HG03039 (cell line): ENCODE results near the gene SF3B5.
"Not testable (repeated sequence)": the region's sequence is repeated elsewhere in the genome, so short reads cannot be mapped to it uniquely, and the experiment has no call there.

ENCODE experiments used
- ATAC-seq: cut with Tn5 transposase; IDR thresholded peaks from one replicate; pipeline ENCODE4 v1.9.1; 2021; ENCODE audit warnings: mild to moderate bottlenecking, moderate library complexity; ENCODE audit not compliant: unreplicated experiment

The SF3B5 gene

DNA sequence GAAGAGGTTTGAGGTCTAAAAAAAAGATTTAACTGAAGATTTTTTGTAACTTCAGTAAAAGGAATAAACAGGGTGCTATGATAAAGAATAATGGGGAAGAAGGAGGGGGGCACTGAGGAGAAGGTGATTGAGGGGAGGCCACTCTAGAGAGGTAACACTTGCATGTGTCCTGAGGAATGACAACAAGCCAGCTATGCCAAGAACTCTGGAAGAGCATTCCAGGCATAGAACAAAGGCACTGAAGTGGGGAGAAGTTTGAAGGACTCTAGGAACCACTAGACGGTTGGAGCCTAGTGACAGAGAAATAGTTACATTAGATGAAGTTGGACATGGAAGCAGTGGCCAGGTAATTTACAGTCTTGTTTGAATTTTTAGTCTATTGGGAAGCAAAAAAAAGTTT is 10.8 kb upstream of the SF3B5 start:
- ATAC-seq: no peak

DNA sequence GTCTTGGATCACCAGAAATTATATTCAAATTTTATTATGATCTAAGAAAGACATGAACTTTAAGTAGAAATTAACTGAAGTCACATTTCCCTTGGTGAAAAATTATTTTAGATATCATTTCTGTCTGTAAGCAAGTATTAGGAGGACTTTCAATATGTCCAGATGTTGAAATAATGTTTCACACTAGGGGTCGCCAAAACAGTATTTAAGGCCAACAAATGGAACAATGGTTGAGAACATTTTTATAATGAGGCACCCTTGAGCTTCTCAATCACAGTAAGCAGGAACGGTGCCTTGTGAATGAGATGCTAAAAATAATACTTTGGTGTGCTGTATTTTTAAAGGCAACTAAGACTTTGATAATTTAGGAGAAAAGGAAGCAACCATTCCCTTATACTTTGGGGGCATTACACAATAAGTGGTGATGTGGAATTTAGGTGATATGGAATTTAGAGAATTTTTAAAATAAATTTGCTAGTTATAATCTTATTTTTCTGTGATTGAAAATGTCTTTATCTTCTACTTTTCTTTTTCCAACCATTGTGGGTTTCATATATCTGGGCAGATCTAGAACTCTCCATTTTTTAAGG is 9.6 kb upstream of the SF3B5 start:
- ATAC-seq: peak; percentile 68

DNA sequence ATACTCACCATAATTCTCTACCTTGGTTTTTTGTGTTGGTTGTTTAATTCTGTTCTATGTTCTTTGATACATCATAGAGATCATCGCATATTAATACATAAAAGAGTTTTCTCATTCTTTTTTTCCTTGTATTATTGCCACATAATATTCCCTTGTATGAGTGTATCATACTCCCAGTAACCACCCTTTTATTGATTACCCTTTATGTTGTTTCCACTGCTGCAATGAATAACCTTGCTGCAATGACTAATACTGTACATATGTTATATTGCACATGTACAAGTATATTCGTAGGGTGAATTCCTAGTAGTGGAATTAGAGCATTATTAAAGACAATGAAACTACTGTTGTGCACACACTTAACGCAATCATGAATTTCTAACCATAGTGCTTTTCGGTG is 9.1 kb upstream of the SF3B5 start:
- ATAC-seq: no peak

DNA sequence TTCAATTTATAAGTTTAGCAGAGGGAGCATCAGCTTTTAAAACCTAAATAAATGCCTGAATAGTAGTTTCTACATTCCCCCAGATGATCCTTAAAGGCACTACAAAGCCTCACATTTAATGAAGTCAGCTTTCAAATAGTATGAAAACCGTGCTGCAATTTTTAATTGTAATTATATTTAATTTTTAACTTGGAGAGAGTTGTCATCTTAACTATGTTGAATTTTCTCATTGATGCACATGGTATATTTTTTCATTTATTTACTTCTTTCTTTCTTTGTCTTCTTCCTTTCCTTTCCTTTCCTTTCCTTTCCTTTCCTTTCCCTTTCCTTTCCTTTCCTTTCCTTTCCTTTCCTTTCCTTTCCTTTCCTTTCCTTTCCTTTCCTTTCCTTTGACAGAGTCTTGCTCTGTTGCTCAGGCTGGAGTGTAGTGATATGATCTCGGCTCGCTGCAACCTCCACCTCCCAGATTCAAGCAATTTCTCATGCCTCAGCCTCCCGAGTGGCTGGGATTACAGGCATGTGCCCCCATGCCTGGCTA is 7.7 kb upstream of the SF3B5 start:
- ATAC-seq: no peak

DNA sequence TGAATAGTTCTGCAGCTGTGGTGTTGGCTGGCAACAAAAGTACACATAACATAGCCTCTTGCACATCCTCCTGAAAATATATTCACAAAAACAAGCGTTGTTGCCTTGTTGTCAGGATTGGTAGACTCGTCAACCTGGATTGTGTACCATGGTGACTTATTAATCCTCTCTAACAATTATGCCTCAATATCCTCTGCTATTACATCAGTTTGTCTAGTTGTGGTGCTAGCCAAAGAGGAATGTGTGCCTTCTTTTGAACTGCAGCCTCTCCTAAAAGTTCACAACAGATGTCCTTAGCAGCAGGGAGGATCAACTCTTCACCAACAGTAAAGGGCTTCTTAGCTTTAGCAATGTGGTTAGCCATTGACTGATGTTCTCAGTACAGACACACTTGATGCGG is 3.6 kb upstream of the SF3B5 start:
- no peak for ATAC-seq

DNA sequence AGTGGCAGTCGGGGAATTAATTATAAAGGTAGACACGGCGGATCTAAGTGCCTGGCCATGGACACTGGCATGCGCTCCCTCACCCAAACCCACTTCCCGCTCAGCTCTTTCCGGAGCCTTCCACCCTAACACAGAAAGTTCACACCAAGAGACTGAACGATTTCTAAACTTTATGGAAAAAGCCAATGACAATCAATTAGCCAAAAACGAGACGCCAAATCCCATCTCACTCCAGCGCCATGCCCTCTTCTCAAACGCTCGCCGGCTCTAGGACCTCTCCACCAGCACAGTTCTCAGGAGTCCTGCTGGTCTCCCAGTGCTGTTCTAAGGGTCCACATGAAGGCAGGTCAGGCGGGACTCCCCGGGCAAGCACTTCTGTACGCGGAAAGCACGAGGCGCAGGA is 641 bp downstream of the SF3B5 start:
- ATAC-seq: no peak

DNA sequence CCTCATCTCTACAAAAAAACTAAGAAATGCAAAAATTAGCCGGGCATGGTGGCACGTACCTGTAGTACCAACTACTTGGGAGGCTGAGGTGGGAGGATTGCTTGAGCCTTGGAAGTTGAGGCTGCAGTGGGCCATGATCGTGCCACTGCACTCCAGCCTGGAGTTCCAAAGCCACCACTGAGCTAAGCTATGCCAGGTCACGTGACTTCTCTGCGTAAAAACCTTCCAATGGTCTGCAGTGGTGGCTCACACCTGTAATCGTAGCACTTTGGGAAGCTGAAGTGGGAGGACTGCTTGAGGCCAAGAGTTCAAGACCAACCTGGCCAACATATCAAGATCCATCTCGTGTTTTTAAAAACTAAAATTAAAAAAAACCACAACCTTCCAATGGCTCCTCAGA is 1.7 kb downstream of the SF3B5 start:
- no peak for ATAC-seq

DNA sequence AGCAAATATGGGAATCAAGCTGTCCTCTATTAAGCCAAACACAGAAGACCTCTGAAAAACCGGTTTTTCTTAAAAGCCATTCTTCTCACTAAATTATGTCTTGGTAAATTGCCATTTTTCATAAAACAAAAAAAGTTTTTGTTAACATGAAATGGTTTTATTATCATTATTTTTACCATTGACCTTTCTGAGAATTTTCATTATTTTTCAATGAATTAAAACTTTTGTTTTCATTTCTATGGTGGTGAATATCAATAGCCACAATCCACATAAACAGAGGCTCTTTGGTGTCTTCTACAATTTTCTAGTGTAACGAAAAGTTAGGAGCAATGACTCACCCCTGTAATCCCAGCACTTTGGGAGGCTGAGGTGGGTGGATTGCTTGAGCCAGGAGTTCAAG is 2.1 kb downstream of the SF3B5 start:
- ATAC-seq: no peak

DNA sequence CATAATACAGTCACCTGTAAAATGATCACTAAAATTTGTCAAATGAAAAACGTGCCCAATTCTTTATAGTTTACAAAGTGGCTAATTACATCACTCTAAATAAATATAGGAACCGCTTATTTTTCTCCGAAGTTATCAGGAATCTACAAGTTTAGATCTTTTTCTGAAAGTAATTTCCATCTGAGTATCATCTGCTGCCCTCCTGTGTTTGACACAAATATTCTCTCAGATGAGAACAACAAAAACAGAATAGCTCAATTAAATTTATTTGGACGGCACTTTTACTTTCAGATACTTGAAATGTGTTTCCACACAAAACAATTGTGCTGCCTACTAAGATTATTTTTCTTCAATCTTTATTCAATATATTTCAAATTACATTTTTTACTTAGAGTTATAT is 5.0 kb downstream of the SF3B5 start:
- ATAC-seq: no peak

DNA sequence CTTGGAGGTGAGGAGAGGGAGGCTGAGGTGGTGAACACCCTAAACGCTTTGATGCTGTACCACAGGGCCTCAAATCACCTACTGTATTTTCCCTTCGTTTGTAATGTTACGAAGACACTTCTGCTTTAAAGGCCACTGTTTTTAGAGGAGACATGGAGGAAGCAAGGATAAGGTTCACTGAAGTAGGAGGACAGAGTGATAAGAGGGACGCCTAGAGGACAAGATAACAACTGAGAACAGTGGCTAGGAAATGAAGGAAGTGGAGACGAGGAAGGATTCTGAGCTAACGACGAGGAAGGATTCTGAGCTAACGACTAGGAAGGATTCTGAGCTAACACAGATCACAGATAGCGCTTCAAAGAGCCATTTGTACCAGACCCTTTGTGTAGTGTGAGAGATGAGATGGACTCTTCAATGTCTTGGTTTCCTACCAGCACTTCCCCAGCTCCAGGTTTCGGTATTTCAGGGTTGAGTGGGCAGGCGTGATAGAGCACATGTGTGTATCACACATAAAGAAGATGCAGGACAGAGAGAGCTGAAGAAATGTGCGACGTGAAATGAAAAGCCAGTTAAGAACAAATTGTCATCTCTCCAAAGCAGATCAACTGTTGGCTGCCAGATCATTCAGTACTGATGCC is 7.5 kb downstream of the SF3B5 start:
- no peak for ATAC-seq

DNA sequence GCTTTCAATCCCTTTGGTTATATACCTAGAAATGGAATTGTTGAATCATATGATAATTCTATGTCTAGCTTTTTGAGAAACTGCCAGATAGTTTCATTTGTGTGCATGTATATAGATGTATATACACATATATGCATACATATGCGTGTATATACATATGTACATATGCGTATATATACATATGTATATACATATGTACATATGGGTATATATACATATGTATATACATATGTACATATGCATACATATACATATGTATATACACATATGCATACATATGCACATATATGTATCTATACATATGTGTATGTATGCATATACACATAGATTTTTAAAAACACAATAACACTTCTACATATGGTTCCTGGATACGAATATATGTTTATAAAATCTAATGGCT is 8.4 kb downstream of the SF3B5 start:
- no peak for ATAC-seq

DNA sequence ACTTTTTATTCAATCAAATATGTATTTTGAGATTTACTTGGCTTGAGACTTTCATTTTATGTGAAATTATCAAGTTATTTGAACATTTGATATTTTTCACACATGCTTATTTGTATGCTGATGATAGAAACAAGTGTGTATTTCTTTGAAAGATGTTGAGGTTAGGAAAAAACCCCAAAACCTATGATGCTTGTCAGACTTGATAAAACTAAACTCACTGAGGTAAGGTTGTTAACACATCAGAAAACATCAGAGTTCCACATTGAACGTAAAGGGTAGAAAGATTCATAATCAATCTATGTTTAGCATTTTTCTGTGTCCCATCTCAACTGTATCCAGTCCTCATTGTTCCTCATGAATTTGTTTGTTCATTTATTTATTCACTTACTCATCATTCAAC is 12.2 kb downstream of the SF3B5 start:
- no peak for ATAC-seq

DNA sequence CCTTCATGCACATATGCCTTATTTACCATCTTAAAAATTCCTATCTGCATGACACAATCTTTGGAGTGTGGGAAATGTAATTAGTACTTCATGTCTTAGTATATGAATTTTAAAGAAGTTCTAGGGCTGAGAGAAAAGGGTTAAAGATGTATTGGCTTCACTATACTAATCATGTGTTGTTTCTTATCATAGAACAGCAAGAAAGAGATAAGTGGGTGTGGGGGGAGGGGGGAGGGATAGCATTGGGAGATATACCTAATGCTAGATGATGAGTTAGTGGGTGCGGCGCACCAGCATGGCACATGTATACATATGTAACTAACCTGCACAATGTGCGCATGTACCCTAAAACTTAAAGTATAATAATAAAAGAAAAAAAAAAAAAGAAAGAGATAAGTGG is 13.0 kb downstream of the SF3B5 start:
- not testable (repeated sequence) for ATAC-seq

DNA sequence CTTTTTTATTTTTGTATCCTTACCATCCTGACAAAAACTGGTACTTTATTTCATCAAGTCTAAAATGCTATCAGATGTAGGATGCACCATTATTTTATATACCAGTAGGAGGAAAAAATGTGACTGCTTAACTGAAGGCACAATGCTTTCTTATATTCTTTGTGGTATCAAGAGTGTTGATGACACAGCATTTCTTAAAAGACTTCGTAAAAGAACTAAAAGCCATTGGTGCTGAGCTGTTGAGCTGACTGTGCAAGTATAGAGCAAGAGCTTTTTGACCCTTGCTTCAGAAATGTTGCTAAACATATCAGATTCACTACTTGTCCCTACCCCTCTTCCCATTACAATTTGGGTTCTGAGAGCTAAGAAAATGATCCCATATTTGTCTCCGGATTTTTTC is 17.5 kb downstream of the SF3B5 start:
- no peak for ATAC-seq

DNA sequence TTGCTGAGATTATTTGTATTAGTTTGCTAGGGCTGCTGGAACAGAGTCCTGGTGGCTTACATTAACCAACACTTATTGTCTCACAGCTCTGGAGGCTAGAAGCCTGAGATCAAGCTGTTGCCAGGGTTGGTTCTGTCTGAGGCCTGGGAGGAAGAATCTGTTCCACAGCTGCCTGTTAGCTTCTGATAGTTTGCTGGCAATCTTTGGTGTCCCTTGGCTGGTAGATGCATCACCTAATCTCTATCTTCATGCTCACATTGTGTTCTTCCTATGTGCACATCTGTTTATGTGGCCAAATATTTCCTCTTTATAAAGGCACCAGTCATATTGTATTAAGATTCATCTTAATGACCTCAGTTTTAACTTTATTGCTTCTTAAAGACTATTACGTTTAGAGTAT is 19.5 kb downstream of the SF3B5 start:
- ATAC-seq: no peak

DNA sequence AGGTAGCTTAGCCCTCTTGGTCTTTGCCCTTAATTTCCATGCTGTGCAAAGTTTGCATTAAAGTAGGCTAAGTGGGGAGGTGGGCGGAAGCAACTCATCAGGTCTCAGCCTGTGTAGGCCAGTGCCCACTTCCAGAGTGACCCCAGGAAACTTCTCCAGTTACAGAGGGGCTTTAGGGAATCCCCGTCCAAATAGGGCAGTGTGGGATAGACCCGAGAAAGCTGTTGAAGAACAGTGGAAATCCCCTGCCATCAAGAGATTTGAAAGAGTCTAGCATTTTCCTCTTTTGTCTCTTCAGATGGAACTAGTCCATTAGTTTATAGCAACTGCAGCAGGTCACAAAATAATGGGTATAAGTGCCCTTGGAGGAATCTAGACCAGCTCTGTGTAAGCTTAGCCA is 20.2 kb downstream of the SF3B5 start:
- no peak for ATAC-seq

DNA sequence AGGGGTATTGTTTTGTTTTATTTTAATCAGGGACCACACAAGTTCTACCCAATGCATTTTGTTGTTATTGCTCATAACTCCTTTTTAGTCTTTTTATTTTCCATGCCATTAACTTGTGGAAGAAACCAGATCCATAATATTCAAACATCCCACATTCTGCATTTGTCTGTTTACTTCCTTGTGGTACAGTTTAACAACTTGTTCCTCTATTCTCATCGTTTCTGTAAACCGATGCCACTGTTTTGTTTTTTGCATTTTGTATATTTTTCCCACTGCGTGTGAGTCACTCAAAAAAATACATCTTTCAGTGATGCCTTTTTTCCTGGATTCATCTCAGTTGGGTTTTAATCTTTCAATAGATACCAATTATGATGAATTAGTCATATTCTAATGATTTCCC is 22.3 kb downstream of the SF3B5 start:
- ATAC-seq: no peak

DNA sequence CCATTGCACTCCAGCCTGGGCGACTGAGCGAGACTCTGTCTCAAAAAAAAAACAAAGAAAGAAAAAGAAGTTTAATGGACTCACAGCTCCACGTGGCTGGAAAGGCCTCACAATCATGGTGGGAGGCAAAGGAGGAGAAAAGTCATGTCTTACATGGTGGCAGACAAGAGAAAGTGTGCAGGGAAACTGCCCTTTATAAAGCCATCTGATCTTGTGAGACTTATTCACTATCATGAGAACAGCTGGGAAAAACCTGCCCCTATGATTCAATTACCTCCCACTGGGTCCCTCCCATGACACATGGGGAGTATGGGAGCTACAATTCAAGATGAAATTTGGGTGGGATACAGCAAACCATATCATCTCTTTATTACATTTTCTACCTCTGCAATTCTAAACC is 25.9 kb downstream of the SF3B5 start:
- no peak for ATAC-seq

DNA sequence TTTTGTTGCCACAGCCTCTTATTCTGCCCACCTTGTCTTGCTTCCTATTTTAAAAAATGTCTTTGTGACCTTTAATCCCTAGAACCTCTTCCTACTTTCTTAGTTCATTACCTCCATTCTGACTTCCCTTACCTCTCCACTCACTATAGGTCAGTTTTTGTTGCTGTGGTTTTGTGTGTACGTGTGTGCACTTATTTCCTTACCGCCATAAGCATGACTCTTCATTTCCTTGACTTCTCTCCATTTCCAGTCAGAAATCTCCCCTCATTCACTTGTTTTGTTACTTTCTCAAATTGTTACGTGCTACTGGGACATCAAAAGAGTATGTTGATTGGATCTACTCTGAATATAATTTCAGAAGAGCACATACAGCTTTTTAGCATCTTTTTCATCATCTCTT is 26.6 kb downstream of the SF3B5 start:
- no peak for ATAC-seq

DNA sequence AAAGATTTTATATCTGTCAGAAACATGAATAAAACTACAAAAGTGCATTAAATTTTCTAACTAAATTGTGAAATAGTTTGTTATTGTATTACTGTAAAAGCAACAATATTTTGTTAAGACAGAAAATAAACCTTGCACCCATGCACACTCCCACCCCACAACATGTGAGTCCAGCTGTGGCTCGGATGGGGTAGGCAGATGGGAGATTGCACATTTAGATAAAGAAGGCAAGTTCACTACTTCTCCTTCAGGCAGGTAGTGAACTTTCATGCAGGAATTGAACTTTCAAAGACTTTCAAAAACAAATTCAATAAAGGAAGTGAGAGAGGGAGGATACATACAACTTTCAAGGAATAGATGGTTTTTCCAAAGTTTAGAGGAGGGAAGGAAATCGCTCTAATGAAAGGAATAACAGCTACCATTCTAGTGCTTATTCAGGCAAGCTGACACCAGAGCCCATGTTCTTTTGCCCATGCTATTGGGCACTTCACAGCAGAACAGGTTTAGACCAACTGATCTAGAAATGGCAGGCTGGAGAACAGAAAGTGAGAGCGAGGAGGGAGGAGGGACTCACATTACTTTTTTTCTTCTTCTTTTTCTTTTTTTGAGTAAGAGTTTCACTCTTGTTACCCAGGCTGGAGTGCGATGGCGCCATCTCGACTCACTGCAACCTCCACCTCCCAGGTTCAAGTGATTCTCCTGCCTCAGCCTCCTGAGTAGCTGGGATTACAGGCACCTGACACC is 28.5 kb downstream of the SF3B5 start:
- ATAC-seq: peak; percentile 25

DNA sequence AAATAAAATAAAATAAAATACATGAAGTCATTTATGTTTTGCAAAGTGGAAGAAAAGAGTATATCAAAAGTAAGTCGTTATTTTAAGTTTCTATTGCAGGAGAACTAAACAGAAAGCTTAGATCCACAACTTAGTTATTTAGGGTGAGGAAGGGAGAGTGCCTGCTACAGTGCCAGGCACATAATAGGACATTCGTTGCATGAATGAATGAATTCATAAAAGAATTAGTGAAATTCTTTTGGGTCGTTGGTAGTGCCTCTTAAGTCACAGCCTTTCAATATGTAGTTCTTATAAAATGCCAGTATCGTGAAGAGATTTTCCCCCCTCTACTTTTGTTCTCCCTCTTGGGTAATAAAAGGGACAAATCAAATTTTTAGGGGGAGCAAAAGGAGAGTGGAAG is 29.1 kb downstream of the SF3B5 start:
- no peak for ATAC-seq

DNA sequence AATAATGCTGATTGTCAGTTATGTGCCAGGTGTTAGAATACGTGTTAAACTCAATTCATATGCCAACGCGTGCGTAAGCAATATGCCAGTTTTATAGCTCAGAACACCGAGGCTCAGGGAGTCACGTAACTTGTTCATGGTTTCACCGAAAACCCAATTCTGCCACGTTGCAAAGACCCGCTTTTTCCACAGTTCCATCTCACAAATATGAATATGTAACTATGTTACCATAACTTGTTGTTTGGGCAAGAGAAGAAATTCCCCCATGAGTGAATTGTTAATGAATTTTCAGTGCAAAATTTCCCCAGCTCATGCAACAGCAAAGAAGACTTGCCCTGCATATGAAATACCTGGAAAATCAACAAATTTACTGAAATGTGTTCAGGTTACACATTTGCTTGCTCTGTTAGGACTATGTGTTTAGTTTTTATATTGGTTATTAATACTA is 30.1 kb downstream of the SF3B5 start:
- no peak for ATAC-seq
